GM23248 (cell line): ENCODE data around the gene DUSP28. TPM values are rescaled to one million over a fixed set of nuclear protein-coding genes. Genes with fewer than 3 reads are reported as not detected.

Experiments used
- DNase-seq: peaks from one replicate; pipeline ENCODE4 v3.0.0-alpha.2; 2015
- H2AFZ ChIP-seq: fragments of 200-600 bp; sonication (generic); 2 replicates; pipeline ENCODE4 v1.6.1; 2016; ENCODE audit warnings: antibody characterized with exemption
- H3F3A ChIP-seq: fragments of 200-600 bp; sonication (generic); 2 replicates; pipeline ENCODE4 v1.6.1; 2016; ENCODE audit warnings: mild to moderate bottlenecking, antibody characterized with exemption, mixed run types; ENCODE audit not compliant: insufficient read depth
- H3K27ac ChIP-seq: fragments of 200-600 bp; sonication (generic); 2 replicates; pipeline ENCODE4 v1.5.1; 2016; ENCODE audit warnings: mild to moderate bottlenecking
- H3K27me3 ChIP-seq: fragments of 200-600 bp; sonication (generic); replicated peaks from 2 replicates; pipeline ENCODE4 v1.6.1; 2016; ENCODE audit warnings: mild to moderate bottlenecking; ENCODE audit not compliant: insufficient read depth
- H3K36me3 ChIP-seq: fragments of 200-600 bp; sonication (generic); 2 replicates; pipeline ENCODE4 v1.6.1; 2016; ENCODE audit warnings: low read depth, mild to moderate bottlenecking
- H3K4me1 ChIP-seq: fragments of 200-600 bp; sonication (generic); 2 replicates; pipeline ENCODE4 v1.6.1; 2016; ENCODE audit warnings: mild to moderate bottlenecking; ENCODE audit not compliant: insufficient read depth
- H3K4me2 ChIP-seq: fragments of 200-600 bp; sonication (generic); one replicate; pipeline ENCODE4 v1.6.1; 2016; ENCODE audit warnings: mild to moderate bottlenecking; ENCODE audit not compliant: unreplicated experiment
- H3K4me3 ChIP-seq: fragments of 200-600 bp; sonication (generic); 2 replicates; pipeline ENCODE4 v1.5.1; 2016; ENCODE audit warnings: mild to moderate bottlenecking
- H3K79me2 ChIP-seq: fragments of 200-600 bp; sonication (generic); 2 replicates; pipeline ENCODE4 v1.6.1; 2016; ENCODE audit warnings: mild to moderate bottlenecking; ENCODE audit not compliant: insufficient read depth
- H3K9ac ChIP-seq: fragments of 200-600 bp; sonication (generic); 2 replicates; pipeline ENCODE4 v1.6.1; 2016; ENCODE audit warnings: mild to moderate bottlenecking
- H3K9me2 ChIP-seq: fragments of 200-600 bp; sonication (generic); 2 replicates; pipeline ENCODE4 v1.6.1; 2016; ENCODE audit warnings: mixed run types, mild to moderate bottlenecking, moderate library complexity; ENCODE audit not compliant: insufficient read depth
- H3K9me3 ChIP-seq: fragments of 200-600 bp; sonication (generic); one replicate; pipeline ENCODE4 v1.6.1; 2017; ENCODE audit warnings: low read depth
- H4K20me1 ChIP-seq: fragments of 200-600 bp; sonication (generic); 2 replicates; pipeline ENCODE4 v1.6.0; 2016; ENCODE audit not compliant: insufficient read depth
- EZH2 ChIP-seq: fragments of 200-600 bp; sonication (generic); IDR thresholded peaks from 2 replicates; pipeline ENCODE4 v1.6.1; 2018; ENCODE audit warnings: antibody characterized with exemption, mild to moderate bottlenecking; ENCODE audit not compliant: insufficient read depth, poor library complexity, severe bottlenecking
- EZH2phosphoT487 ChIP-seq: fragments of 200-600 bp; sonication (generic); IDR thresholded peaks from 2 replicates; pipeline ENCODE4 v1.6.1; 2018; ENCODE audit warnings: antibody characterized with exemption, moderate library complexity, mild to moderate bottlenecking, low read depth; ENCODE audit not compliant: insufficient read depth
- WGBS, 2 experiments: methylation state at CpG; one replicate each; pipeline ENCODE4 v1.1.6; 2015 to 2017; ENCODE audit warnings: low lambda C conversion rate in 2 of 2, low coverage in 1 of 2; ENCODE audit errors: missing lambda C conversion rate in 2 of 2; 5-methylcytosine and 5-hydroxymethylcytosine counted together
- in situ Hi-C: fragments of 300-500 bp; cut with MboI; formaldehyde crosslinking; loops from 2 replicates; pipeline ENCODE4 v1.15.0; 2020
- polyA plus RNA-seq: library from polyadenylated mRNA; unstranded; fragments of >200 nt; fragmentation: Nextera tagmentation; extraction: Ambion mirVana; gene quantifications from 2 replicates; pipeline ENCODE4 v1.2.1, GENCODE V29; 2016
- total RNA-seq: library from RNA; depleted of rRNA; stranded (reverse); fragments of >200 nt; shearing (Covaris generic); gene quantifications from 2 replicates; pipeline ENCODE4 v1.2.3, GENCODE V29; 2014

The DUSP28 gene
- total and polyA plus RNA-seq, 2 experiments from 2014 or later, result 3.2 to 4.9 TPM

GRCh38 chr2:240526521-240526920 lies 33.6 kb upstream of the DUSP28 start:
- no peak for TF ChIP-seq EZH2
- TF ChIP-seq EZH2phosphoT487, result no peak
- Histone ChIP-seq H3F3A (no peaks in the 10 kb centered on the region), H4K20me1 (no peaks in the 10 kb centered on the region), H3K36me3 (peaks cover 5% of the 10 kb centered on the region), H3K4me3 (no peak overlapping the region), H3K79me2 (no peaks in the 10 kb centered on the region), H3K4me1 (no peaks in the 10 kb centered on the region), H3K9me2 (no peaks in the 10 kb centered on the region), H3K9me3 (no peaks in the 10 kb centered on the region), H3K9ac (no peak overlapping the region), H3K27me3 (no peaks in the 10 kb centered on the region), H3K4me2 (no peak overlapping the region), H3K27ac (no peak overlapping the region), H2AFZ (no peak overlapping the region)
- in situ Hi-C loops, result no loop called here
- 73 to 98% methylated on average over 3 to 4 of the region's 4 CpGs for WGBS, 2 experiments
- DNase-seq, result no peak

GRCh38 chr2:240527153-240527750 lies 32.9 kb upstream of the DUSP28 start:
- Histone ChIP-seq H4K20me1 (no peaks in the 10 kb centered on the region), H3F3A (0 out of 2 replicates have a peak, but pooled peaks cover 4% of the 10 kb centered on the region), H3K79me2 (no peaks in the 10 kb centered on the region), H3K27ac (no peak overlapping the region), H3K9me3 (no peaks in the 10 kb centered on the region), H3K4me1 (no peaks in the 10 kb centered on the region), H3K27me3 (no peaks in the 10 kb centered on the region), H3K9ac (no peak overlapping the region), H3K9me2 (no peaks in the 10 kb centered on the region), H3K36me3 (peaks cover 10% of the 10 kb centered on the region), H3K4me3 (no peak overlapping the region), H3K4me2 (no peak overlapping the region), H2AFZ (no peak overlapping the region)
- DNase-seq, result no peak
- 80 to 89% methylated on average over 2 to 3 of the region's 3 CpGs for WGBS, 2 experiments
- in situ Hi-C loops, result no loop called here
- no peak for TF ChIP-seq EZH2
- no peak for TF ChIP-seq EZH2phosphoT487

- Histone ChIP-seq H3K4me3 (no peak overlapping the region), H3K4me2 (no peak overlapping the region), H3F3A (0 out of 2 replicates have a peak, but pooled peaks cover 4% of the 10 kb centered on the region), H3K9me3 (no peaks in the 10 kb centered on the region), H3K27me3 (no peaks in the 10 kb centered on the region), H3K9ac (no peak overlapping the region), H2AFZ (no peak overlapping the region), H3K79me2 (no peaks in the 10 kb centered on the region), H3K9me2 (no peaks in the 10 kb centered on the region), H4K20me1 (no peaks in the 10 kb centered on the region), H3K36me3 (peaks cover 10% of the 10 kb centered on the region), H3K4me1 (no peaks in the 10 kb centered on the region), H3K27ac (no peak overlapping the region)
- TF ChIP-seq EZH2phosphoT487 (no peak), EZH2 (no peak)
- WGBS, 2 experiments, result 93 to 96% methylated on average over 13 of the region's 13 CpGs
- DNase-seq, result no peak
- in situ Hi-C loops, result no loop called here
These were observed 31.6 kb upstream of the DUSP28 start for GRCh38 chr2:240528406-240529040.

GRCh38 chr2:240529344-240529999 lies 30.7 kb upstream of the DUSP28 start:
- no peaks in the 10 kb centered on the region for H3K79me2 ChIP-seq
- H3K36me3 ChIP-seq, result peaks cover 10% of the 10 kb centered on the region
- H3F3A ChIP-seq, result 0 out of 2 replicates have a peak, but pooled peaks cover 4% of the 10 kb centered on the region
- no peaks in the 10 kb centered on the region for H3K27me3 ChIP-seq
- H3K4me2 ChIP-seq, result no peak overlapping the region
- H3K27ac ChIP-seq, result no peak overlapping the region
- in situ Hi-C loops, result no loop called here
- H4K20me1 ChIP-seq, result no peaks in the 10 kb centered on the region
- no peaks in the 10 kb centered on the region for H3K4me1 ChIP-seq
- H3K4me3 ChIP-seq, result no peak overlapping the region
- no peak overlapping the region for H3K9ac ChIP-seq
- TF ChIP-seq EZH2phosphoT487, result no peak
- no peak for TF ChIP-seq EZH2
- no peaks in the 10 kb centered on the region for H3K9me2 ChIP-seq
- H2AFZ ChIP-seq, result no peak overlapping the region
- H3K9me3 ChIP-seq, result no peaks in the 10 kb centered on the region
- WGBS, 2 experiments, result 91 to 92% methylated on average over 16 of the region's 16 CpGs
- no peak for DNase-seq
